Activated CD4-positive, CD25-positive, alpha-beta regulatory T cell treated with anti-CD3 and anti-CD28 coated beads, Interleukin-2, amount 50 U/mL, for 16 hours (primary cell): ENCODE measurements around the gene ERCC1.

Experiments used
- DNase-seq: peaks from one replicate; pipeline ENCODE4 v3.0.0-alpha.2; 2020; ENCODE audit warnings: low read depth, low spot score

ERCC1 gene

DNA sequence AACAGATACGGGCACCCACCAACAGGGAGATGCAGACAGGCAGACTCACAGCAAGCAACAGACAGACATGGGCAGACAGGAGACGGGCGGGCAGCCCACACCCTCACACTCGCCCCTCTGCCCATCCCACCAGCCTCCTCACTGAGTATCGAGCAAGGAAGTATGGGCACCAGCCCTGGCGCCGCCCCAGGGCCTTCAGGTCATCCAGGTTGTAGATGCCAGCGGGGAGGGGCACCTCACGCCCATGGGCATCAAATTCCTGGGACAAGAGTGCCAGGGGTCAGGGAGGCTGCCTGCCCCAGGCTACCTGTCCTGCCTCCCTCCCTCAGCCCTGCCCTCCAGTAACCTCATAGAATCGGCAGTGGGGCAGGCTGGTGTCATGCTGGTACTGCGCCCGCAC lies 59.0 kb downstream of the ERCC1 start:
- no peak for DNase-seq

GRCh38 chr19:45363861-45364459 lies 59.8 kb downstream of the ERCC1 start:
- no peak for DNase-seq

- no peak for DNase-seq
Measured at GRCh38 chr19:45362291-45362690, 61.4 kb downstream of the ERCC1 start.

GRCh38 chr19:45361608-45362007 lies 62.1 kb downstream of the ERCC1 start:
- DNase-seq = no peak

DNA sequence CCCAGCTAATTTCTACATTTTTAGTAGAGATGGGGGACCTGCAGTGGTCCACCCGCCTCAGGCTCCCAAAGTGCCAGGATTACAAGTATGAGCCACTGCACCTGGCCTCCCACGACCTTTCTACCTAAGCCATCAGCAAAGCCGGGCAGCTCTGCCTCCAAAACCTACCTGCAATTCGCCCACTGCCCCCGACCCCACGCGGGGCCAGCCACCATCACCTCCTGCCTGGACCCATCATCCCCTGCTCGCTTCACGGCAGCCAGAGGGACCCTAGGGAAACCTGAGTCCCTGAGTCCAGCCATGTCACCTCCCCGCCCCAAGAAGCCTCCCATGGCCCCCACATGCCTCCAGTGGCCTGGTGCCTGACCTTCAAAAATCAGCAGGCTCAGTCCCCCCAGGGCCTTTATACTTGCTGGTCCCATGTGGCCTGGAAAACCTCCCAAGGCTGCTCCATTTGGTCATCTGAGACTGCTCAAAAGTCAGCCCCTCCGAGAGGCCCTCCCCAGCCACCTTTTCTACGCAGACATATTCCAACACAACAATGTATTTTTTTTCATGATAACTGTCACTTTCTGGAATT lies 65.4 kb downstream of the ERCC1 start:
- no peak for DNase-seq

DNA sequence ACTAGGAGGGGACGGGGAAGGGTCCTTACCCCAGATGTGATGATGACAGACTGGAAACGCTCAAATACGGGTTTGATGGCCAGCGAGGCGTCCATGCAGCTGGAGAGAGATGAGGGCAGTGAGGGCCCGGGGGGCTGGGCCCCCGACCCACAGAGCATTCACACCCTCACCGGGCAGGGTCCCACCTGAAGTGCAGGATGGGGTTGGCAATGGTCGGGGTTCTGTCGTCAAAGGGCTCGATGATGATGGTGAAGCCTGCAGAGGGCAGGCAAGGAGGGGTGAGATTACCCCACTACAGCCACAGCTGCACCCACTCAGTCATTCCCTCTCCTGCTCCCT lies 66.3 kb downstream of the ERCC1 start:
- DNase-seq = no peak
